GM12878 (cell line): ENCODE results near the gene SYNJ2. TPM values are rescaled to one million over a fixed set of nuclear protein-coding genes. Genes with fewer than 3 reads are reported as not detected.

Source experiments
- ATAC-seq: fragments of 200-7000 bp; cut with Tn5 transposase; 3 replicates; pipeline ENCODE4 v1.9.1; 2020; ENCODE audit warnings: mild to moderate bottlenecking, moderate library complexity
- BruUV-seq: library from RNA; stranded (reverse); fragments of 400-500 nt; replicated peaks from 2 replicates; lab custom pipeline; 2021; lab: Mats Ljungman, UMichigan
- CTCF ChIA-PET: fragments of 300-600 bp; sonication (Branson Sonifier 250); formaldehyde crosslinking; extraction: SDS; loops from one replicate; lab custom pipeline; 2021; ENCODE audit warnings: inconsistent platforms; lab: Yijun Ruan, JAX
- POLR2A ChIA-PET: fragments of 350-600 bp; formaldehyde crosslinking; extraction: SDS; loops from one replicate; lab custom pipeline; 2021; ENCODE audit warnings: inconsistent platforms; lab: Charles Lee
- RAD21 ChIA-PET: fragments of 300-600 bp; sonication (Branson Sonifier 250); formaldehyde crosslinking; loops from one replicate; lab custom pipeline; 2023; ENCODE audit warnings: antibody characterized with exemption; ENCODE audit not compliant: unreplicated experiment; lab: Charles Lee
- SMC1A ChIA-PET: fragments of 300-600 bp; sonication (Branson Sonifier 250); formaldehyde crosslinking; loops from one replicate; lab custom pipeline; 2023; ENCODE audit not compliant: unreplicated experiment, uncharacterized antibody; lab: Charles Lee
- DNase-seq: peaks from one replicate; pipeline ENCODE4 v3.0.0-alpha.2; 2011; ENCODE audit warnings: low read depth, low spot score
- FAIRE-seq: peaks from 3 replicates; lab custom pipeline; 2011; peaks lifted over from hg19 to GRCh38; lab: Jason Lieb, UNC
- H2AFZ ChIP-seq: 2 replicates; pipeline ENCODE4 v1.6.0; 2011; ENCODE audit warnings: low read depth, low read length, control low read depth; ENCODE audit not compliant: control insufficient read depth
- H3K27ac ChIP-seq: 2 replicates; pipeline ENCODE4 v1.5.1; 2011; ENCODE audit warnings: control low read depth; ENCODE audit not compliant: control insufficient read depth, insufficient read depth
- H3K27me3 ChIP-seq, 2 experiments: replicated peaks in 1 of 2; 2 replicates each; pipeline versions ENCODE4 v1.6.0 to v1.6.1; 2011; ENCODE audit warnings: low read length in 1 of 2; ENCODE audit not compliant: control insufficient read depth in 2 of 2, insufficient read depth in 2 of 2
- H3K36me3 ChIP-seq, 2 experiments: 2 replicates each; pipeline ENCODE4 v1.5.1; 2011; ENCODE audit warnings: low read length in 1 of 2; ENCODE audit not compliant: control insufficient read depth in 2 of 2, insufficient read depth in 2 of 2
- H3K4me1 ChIP-seq: 2 replicates; pipeline ENCODE4 v1.6.1; 2011; ENCODE audit warnings: mild to moderate bottlenecking, low read length, moderate library complexity, mixed read lengths; ENCODE audit not compliant: control insufficient read depth, insufficient read depth
- H3K4me2 ChIP-seq: 2 replicates; pipeline ENCODE4 v1.6.0; 2011; ENCODE audit warnings: control low read depth; ENCODE audit not compliant: control insufficient read depth, insufficient read depth
- H3K4me3 ChIP-seq: fragments of 200-600 bp; sonication (generic); 2 replicates; pipeline ENCODE4 v1.5.1; 2016
- H3K79me2 ChIP-seq: 2 replicates; pipeline ENCODE4 v1.6.0; 2011; ENCODE audit warnings: low read length; ENCODE audit not compliant: control insufficient read depth, insufficient read depth
- H3K9ac ChIP-seq: 2 replicates; pipeline ENCODE4 v1.8.0; 2011; ENCODE audit warnings: low read length, control low read depth, mixed read lengths; ENCODE audit not compliant: control insufficient read depth, insufficient read depth
- H3K9me3 ChIP-seq: replicated peaks from 3 replicates; pipeline ENCODE4 v1.5.1; 2011; ENCODE audit warnings: mild to moderate bottlenecking, low read length; ENCODE audit not compliant: control insufficient read depth, insufficient read depth
- H4K20me1 ChIP-seq: 2 replicates; pipeline ENCODE4 v1.6.0; 2011; ENCODE audit not compliant: control insufficient read depth, insufficient read depth
- BACH1 ChIP-seq: fragments of 450-650 bp; IDR thresholded peaks from 2 replicates; pipeline ENCODE4 v1.6.1; 2017; ENCODE audit warnings: mild to moderate bottlenecking, borderline replicate concordance
- BCL11A ChIP-seq: IDR thresholded peaks from 2 replicates; pipeline ENCODE4 v1.6.1; 2011; ENCODE audit warnings: low read depth, low read length
- CBX3 ChIP-seq: fragments of 200-600 bp; sonication (generic); IDR thresholded peaks from 2 replicates; pipeline ENCODE4 v1.6.1; 2016; ENCODE audit warnings: low read depth, borderline replicate concordance
- IRF4 ChIP-seq: IDR thresholded peaks from 2 replicates; pipeline ENCODE4 v1.6.1; 2011; ENCODE audit warnings: low read depth, low read length
- MAX ChIP-seq: IDR thresholded peaks from 2 replicates; pipeline ENCODE4 v1.6.1; 2012; ENCODE audit warnings: low read depth, low read length, improper control_type of control experiment
- NR2C2 ChIP-seq: IDR thresholded peaks from 2 replicates; pipeline ENCODE4 v1.6.1; 2011; ENCODE audit warnings: borderline replicate concordance, low read depth; ENCODE audit not compliant: control insufficient read depth, insufficient read length
- ZBTB40 ChIP-seq: fragments of 450-650 bp; IDR thresholded peaks from 2 replicates; pipeline ENCODE4 v1.6.1; 2016; ENCODE audit warnings: mild to moderate bottlenecking, moderate library complexity, borderline replicate concordance
- WGBS: methylation state at CpG from one replicate; pipeline ENCODE4 v1.1.6; 2016; ENCODE audit warnings: low lambda C conversion rate; ENCODE audit not compliant: insufficient replicate concordance, insufficient coverage; ENCODE audit errors: missing lambda C conversion rate; 5-methylcytosine and 5-hydroxymethylcytosine counted together
- in situ Hi-C: fragments of 300-500 bp; cut with MboI; formaldehyde crosslinking; loops from 9 replicates; pipeline ENCODE4 v1.14.3; 2018; ENCODE audit warnings: mixed read lengths
- intact Hi-C: fragments of 100-400 bp; cut with micrococcal nuclease; formaldehyde crosslinking; loops from one replicate; pipeline ENCODE4 v1.14.2; 2022; ENCODE audit not compliant: unreplicated experiment
- polyA plus RNA-seq, 11 experiments: library from polyadenylated mRNA; depleted of rRNA in 4 of 11; unstranded in 6 of 11; stranded (reverse) in 5 of 11; fragments of >200 nt; fragmentation: Nextera tagmentation in 4 of 11; fragmentation: Illumina TruSeq in 1 of 11; extraction: Ambion mirVana in 4 of 11; extraction: Trizol in 1 of 11; gene quantifications; 1 replicate in 1 of 11; 2 replicates in 10 of 11; pipeline versions ENCODE4 v1.2.1 to v1.2.3, GENCODE V29; 2011 to 2016; ENCODE audit warnings: inconsistent platforms in 2 of 11, missing spikeins in 2 of 11, low read depth in 1 of 11
- total RNA-seq, 4 experiments: library from RNA; depleted of rRNA in 3 of 4; stranded (reverse); fragments of >200 nt in 3 of 4; fragmentation: Illumina TruSeq in 1 of 4; extraction: Trizol in 1 of 4; gene quantifications; 2 replicates each; pipeline versions ENCODE4 v1.2.1 to v1.2.3, GENCODE V29; 2013 to 2021

The SYNJ2 gene
- total and polyA plus RNA-seq, 10 of the 15 experiments (the other 5 are each of a cell fraction or from before 2014, with no cell fraction given) = 0.11 to 1.8 (median 0.57) TPM

GRCh38 chr6:158037021-158037420, 55.4 kb downstream of the SYNJ2 start (continued):
- TF ChIP-seq ZBTB40 (no peak), IRF4 (no peak), NR2C2 (no peak), BCL11A (no peak)

GRCh38 chr6:158037771-158038170, 56.1 kb downstream of the SYNJ2 start:
- H3K79me2 ChIP-seq = no peaks in the 10 kb centered on the region
- in situ Hi-C loops (no loop called here), intact Hi-C loops (no loop called here)
- no peak for ATAC-seq
- no peaks in the 10 kb centered on the region for H3K9me3 ChIP-seq
- 99% methylated on average over 10 of the region's 10 CpGs for WGBS
- ChIA-PET SMC1A (no interaction called here), POLR2A (no interaction called here), RAD21 (no interaction called here), CTCF (no interaction called here)
- H3K4me2 ChIP-seq = no peak overlapping the region
- TF ChIP-seq BACH1 (no peak), MAX (no peak), CBX3 (no peak)
- BruUV-seq = no TSS peak
- H3K4me1 ChIP-seq = peaks cover 11% of the 10 kb centered on the region
- FAIRE-seq = no peak
- H3K27ac ChIP-seq = no peak overlapping the region
- no peaks in the 10 kb centered on the region for H4K20me1 ChIP-seq
- H2AFZ ChIP-seq = no peak overlapping the region
- H3K27me3 ChIP-seq = no peaks in the 10 kb centered on the region
- H3K36me3 ChIP-seq = no peaks in the 10 kb centered on the region; a peak in 1 of 4 replicates
- no peak overlapping the region for H3K4me3 ChIP-seq
- DNase-seq = no peak
- H3K9ac ChIP-seq = no peak overlapping the region
